ENCODE data around the gene PROX1.
"Not testable (repeated sequence)": the region's sequence is repeated elsewhere in the genome, so short reads cannot be mapped to it uniquely, and the experiment has no call there.

The PROX1 gene

DNA sequence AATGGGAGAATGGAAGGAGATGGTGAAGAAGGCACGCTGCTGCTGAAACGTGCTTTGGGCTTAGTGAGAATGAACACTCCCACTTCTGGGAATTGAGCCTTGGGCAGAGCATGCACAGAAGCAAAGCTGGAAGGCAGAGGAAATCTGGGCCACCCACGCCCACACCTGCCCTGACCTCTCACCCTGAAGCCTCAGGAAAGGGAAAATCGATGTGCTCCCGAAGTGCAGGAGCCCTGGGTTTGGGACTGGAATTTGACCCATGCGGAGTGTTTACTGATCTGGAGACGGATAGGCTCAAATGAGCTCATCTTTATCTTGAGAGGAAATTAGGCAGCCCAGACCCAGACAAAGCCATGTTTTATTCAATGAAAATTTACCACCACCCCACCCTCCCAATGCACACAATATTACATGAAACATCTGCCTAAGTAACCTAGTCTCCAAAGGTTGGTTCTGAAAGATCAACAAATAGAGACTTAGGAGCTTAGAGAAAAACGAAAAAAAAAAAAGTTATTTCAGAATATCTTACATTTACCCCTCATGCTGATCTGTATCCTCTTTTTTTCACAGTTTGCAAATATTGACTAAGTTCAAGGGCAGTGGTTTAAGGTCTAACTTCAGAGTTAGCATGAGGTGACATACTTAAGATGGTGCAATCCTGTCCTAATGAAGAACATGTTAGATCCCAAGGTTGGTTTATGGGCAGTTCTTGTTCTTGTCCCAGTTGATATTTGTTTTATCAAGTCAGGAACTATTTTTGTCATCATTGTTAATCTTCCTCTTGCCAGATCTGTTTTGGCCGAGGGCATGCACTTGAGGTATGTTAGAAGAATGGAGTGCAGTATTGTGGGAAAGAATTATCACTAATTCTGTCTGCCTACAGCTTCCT lies 63.0 kb downstream of the PROX1 start:
- no peak for DNase-seq (ENCODE audit: low read depth, low spot score)
- no peak overlapping the region for H3K4me3 ChIP-seq (ENCODE audit: low read length)

DNA sequence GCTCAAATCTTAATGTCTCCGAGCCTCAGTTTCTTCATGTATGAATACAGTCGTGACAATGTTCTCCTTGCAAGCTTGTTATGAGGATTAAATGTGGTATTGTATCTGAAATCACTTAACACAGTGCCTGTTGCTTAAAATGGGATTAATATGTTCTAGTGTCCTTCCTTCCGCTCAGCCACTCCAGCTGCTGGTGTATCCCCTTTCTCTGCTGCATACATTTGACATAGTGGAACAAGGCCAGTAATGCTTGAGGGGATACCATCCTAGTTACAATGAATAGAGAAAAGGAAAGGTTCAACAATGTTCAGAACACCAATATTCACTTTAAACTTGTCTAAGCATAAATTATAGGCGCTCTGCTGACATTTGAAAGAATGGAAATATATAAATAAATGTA lies 64.0 kb downstream of the PROX1 start:
- no peak overlapping the region for H3K4me3 ChIP-seq (ENCODE audit: low read length)
- no peak for DNase-seq (ENCODE audit: low read depth, low spot score)

DNA sequence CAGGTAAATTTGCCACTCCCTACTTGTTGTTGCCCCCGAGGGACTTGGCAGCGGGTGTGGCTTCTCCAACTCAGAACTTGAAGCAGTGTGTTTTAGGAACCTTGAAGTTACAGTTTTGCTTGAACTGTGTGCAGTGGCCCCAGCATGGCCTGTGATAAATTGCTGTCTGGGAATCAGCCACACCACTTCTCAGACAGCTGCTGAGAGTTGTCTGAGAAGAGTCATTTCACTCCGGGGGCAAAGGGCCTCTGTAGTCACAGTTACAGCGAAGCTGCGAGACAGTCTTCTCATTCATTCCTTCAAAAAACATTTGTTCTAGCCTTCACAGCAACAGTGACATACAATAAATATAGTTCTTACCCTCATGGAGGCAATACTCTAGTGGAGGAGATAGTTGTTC lies 70.3 kb downstream of the PROX1 start:
- no peak for DNase-seq (ENCODE audit: low read depth, low spot score)
- no peak overlapping the region for H3K4me3 ChIP-seq (ENCODE audit: low read length)

DNA sequence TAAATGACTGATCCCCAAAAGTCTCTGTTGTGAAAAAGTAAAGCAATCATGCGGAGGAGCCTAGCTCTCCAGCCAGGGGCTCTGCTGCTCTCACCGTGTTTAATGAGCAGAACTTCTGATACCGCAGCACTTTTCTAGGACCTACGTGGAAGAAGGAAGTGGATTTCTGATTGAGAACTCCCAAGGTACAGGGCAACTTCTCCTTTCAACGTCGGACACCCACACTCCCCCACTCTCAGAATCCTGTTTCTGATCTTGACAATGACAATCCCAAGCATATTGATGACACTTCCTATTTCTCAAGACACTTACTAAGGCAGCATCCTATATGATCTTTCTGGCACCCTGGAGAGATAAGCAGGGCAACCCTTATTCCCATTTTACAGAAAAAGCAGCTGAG lies 78.4 kb downstream of the PROX1 start:
- DNase-seq (ENCODE audit: low read depth, low spot score), result no peak
- H3K4me3 ChIP-seq (ENCODE audit: low read length), result no peak overlapping the region

DNA sequence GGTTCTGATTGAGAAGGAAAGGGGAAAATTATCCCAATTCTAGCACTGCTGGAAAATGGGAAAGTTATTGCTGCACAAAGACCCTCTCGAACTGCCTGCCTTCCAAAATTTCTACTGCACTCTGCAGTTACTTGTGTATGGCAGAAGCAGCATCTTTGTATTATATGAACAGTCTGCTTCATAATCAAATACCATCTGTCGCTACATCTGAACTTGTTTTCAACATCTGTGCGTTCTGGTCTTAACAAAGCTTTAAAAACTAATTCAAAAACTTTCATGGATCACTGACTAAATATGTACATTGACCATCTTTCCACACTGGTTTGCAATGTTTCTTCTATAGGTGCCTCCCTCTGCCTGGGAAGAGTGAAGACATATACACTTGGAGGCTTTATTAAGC lies 79.2 kb downstream of the PROX1 start:
- DNase-seq (ENCODE audit: low read depth, low spot score), result no peak
- no peak overlapping the region for H3K4me3 ChIP-seq (ENCODE audit: low read length)

DNA sequence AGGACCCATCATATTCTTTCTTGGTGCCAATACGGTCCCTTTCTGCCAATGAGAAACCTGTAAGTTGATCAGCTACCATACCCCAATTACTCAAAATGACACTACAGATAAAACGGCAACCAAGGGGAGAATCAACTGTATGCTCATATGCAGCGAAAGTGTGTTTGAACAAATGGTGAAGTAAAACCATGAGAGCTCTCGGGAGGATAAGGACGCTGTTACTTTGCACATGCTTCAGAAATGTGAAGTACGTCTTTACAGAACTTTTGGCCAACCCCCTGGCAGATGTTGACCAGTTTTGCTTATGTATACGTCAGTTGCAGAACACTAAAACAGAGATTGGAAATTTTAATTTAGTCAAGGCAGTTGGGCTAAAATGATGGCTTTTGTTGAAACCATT lies 79.6 kb downstream of the PROX1 start:
- DNase-seq (ENCODE audit: low read depth, low spot score), result no peak
- H3K4me3 ChIP-seq (ENCODE audit: low read length), result no peak overlapping the region

DNA sequence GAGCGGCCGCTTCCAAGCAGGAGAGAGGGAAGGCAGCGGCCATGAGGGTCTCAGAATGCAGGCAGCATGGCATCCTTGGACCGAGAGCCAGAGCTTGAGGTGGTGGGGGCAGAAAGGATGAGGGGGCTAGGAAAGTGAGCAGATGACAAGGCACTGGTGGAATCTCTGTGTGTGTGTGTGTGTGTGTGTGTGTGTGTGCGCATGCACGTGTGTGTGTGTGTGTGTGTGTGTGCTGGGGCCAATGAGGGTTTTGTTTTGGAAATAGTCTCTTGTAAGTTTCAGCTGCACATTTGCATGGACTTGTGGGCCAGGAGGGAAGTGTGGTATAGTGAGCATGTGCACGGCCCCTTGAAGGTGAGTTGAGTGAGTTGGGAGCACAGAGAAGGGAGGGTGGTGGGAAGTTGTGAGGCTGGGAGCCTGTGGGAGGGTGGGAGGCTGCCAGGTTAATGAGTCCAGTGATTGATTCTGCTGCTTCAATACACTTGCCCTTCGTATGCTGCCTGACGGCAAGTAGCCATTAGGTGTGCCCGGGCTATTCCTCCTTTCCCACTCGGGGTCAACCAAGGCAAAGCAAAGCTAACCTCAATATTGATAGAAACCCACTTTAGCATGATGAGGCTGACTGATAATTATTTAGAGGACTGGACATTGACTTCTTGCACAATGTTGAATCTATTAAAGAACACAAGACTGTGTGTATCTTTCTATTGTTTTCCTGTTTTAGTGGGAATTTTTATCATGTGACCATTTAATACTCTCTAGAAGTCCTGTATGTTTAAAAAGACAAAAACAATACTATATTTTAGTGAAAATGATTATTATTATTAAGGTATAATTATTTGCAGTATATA lies 80.3 kb downstream of the PROX1 start:
- H3K4me3 ChIP-seq (ENCODE audit: low read length), result no peak overlapping the region
- no peak for DNase-seq (ENCODE audit: low read depth, low spot score)

DNA sequence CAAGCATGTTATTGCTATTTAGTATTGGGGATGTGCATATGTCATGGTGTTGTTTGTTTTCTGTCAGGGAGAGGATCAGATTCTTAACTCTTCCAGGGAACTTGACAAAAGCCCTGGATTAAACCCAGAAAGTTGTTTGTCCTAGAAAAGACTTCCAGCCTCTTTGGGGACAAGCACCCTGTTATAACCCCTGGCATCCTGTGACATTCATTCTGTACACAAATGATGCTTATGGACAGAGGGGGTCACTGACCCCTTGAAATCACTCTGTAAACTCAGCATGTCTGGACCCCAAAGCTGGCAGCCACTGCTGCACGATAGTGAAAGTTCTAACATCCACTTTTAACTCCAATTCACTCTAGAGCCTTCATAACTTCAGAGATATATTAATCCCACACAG lies 81.2 kb downstream of the PROX1 start:
- H3K4me3 ChIP-seq (ENCODE audit: low read length), result no peak overlapping the region
- no peak for DNase-seq (ENCODE audit: low read depth, low spot score)

DNA sequence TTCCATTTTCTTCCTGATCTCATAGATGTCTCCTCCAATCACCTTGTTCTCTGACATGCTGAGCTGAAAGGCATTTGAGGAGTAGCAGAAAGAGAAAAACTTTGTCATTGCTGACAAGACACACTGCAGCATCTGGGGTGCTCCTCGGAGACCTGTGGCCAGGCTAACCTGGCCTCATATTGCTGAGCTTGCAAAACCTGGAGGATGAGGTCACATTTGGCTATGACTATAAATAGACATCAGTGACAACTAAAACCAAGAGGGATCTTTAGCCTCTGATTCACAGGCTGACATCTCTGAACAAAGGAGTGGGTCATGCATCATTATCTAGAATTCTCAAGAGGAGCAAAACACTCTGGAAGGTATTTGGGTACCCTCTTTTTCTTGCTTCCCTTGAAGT lies 83.7 kb downstream of the PROX1 start:
- no peak for DNase-seq (ENCODE audit: low read depth, low spot score)
- no peak overlapping the region for H3K4me3 ChIP-seq (ENCODE audit: low read length)

DNA sequence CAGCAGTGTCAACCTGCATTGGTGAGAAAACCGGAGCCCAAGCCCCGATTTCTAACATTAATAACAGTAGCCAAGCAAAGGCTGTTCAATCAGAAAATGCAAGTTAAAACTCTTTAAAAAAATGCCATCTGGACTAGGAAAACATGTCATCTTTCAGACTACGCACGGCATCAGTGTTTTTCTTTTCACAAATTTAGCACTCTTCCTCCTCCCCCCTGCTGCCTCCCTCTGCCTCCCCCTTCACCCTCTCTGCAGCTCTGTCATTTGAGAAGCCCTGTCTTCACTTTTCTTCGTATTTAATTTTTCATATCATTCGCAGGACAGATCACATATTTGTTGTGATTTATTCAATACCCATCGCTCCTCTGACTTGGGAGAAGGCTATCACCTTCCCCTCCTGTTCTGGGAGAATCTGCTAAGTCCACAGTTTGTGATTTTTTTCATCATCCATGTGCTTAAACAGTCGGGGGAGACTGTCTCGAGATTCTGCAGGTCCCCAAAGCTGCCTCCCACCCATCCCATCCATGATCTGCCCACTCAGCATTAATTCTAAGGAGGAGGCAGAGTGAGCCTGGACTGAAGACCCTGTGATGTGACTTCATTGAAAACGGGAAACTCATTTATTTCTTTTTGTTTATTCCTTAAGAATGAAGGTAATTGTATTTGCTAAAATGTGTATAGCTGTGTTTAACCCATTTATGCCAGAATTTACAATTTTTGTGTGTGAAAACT lies 84.8 kb downstream of the PROX1 start:
- no peak for DNase-seq (ENCODE audit: low read depth, low spot score)
- H3K4me3 ChIP-seq (ENCODE audit: low read length), result no peak overlapping the region

DNA sequence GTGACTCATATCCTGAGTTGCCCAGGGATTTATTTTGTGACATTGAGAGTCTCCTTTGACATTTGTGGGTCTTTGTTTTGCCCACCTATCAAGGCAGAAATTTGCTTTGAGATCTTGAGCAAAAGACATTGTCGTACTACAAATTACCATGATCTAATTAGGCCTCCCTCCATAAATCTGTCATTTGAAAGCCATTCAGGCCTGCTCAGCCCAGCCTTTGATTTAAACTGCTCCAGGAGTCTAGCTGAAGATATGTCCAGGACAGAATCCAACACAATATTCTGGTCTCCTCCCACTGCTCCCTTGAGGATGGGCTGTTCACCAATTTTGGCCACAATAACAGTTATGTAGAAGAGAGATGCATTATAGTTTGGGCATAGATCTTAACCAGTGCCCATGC lies 86.7 kb downstream of the PROX1 start:
- no peak overlapping the region for H3K4me3 ChIP-seq (ENCODE audit: low read length)
- DNase-seq (ENCODE audit: low read depth, low spot score), result no peak

DNA sequence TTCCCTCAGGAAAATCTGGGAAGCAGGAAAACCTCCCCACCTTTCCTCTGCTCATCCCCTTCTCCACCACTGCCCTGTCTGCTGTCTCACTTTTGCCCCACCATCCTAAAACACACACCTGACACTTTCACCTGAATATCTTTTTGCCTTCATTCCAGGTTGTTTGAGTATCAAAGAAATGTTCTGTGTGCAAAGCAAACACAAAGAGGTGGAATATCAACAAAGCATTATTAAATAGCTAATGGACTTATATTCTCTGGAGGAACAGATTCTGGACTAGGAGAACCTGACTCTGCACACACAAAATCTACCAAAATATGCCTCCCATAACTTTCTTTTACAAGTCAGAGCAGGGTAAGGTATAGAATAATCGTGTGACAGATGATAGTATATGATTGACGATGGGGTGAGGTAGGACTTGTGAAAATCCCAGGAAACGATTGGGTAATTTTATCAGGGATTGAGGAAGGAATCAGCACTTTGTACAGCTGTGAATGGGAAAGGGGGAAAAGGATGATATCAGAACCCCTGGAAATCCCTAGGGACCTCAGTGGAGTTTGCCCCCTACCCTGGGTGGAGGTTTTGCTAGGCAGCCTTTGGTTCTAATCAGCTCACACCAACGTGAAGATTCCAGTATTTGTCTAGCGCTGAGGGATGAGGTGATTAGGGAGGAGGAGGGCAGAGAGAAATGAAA lies 87.7 kb downstream of the PROX1 start:
- no peak overlapping the region for H3K4me3 ChIP-seq (ENCODE audit: low read length)
- no peak for DNase-seq (ENCODE audit: low read depth, low spot score)

DNA sequence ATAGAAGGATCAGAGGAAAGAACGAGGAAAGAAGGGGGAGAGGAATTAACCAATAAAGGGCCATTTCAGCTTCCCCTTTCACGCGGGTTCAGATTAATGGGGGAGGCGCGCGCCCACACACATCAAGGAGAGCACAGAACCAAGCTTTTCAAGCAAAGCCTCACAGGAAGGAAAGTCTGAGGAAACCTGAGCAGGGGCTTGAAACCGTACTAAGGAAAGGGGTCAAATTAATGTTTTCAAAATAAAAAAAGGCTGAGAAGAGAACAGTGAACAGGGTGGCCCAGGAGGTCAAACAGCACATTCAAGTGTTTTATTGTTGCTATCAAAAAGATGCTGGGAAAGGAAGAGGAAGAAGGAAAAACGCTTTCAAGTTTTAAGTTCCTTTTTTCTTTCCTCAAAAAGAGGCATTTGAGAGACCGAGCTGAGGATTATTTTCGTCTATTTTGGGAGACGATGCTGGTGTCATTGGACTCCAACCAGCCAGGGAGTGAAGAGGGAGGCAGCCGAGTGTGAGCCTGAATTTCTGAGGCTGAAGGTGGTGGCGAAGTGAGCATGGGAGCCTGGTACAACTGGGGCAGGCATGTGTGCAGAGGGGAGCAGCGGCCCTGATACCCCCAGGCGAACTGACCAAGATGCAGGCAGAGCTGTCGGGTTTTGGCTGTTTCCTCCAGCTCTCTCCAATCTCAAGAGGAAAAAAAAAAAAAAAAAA lies 88.4 kb downstream of the PROX1 start:
- no peak overlapping the region for H3K4me3 ChIP-seq (ENCODE audit: low read length)
- no peak for DNase-seq (ENCODE audit: low read depth, low spot score)

DNA sequence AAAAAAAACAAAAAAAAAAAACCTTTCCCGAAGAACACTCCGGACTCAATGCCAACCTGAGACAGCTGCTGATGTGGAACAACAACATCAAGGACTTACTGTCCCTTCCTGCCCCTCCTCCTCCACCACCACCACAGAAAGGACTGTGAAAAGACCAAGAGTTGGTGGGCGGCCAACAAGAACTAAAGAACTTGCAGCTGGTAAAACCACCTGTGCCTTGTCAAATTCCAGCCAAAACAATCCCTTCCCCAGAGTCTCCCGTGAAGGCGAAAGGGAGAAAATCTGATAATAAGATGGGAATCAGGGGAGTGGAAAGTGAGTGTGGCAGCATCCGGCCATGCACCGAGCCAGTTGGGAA lies 88.9 kb downstream of the PROX1 start:
- no peak for DNase-seq (ENCODE audit: low read depth, low spot score)

DNA sequence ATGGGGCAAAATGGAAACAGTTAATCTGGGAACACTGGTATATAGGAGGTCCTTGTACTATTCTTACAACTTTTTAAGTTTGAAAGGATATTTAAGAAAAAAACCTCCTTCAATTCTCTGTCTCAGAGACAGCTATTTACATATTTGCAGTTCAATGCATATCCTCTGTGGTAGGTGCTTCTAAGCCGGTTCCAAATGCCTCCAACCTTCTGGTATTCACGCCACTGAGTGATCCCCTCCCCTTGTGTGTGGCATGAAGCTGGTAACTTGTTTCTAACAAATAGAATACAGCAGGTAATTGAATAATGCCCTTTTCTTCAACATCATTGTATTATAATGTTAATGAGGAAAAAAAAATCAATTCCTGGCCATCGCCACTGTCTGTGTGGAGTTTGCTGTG lies 91.2 kb downstream of the PROX1 start:
- DNase-seq (ENCODE audit: low read depth, low spot score), result no peak
- no peak overlapping the region for H3K4me3 ChIP-seq (ENCODE audit: low read length)

More for the DNA sequence above, 88.9 kb downstream of the PROX1 start:
- no peak overlapping the region for H3K4me3 ChIP-seq (ENCODE audit: low read length)

DNA sequence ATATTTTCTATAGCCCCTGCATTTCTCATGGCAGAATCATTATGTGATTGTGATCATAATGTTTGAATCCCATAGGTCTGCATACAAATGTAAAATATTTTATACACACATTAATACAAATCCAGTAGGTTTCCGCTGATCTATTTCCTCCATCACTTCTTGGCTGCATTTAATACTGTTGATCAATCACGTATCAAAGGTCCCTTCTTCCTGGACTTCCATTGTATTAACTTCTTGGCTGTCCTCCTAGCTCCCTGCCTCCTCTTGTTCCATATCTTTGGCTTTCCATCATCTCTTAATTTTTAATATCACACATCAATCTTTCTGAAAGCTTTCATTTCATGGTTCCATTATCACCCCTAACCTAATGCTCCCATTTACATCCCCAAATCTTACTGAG lies 97.6 kb downstream of the PROX1 start:
- DNase-seq (ENCODE audit: low read depth, low spot score), result no peak

DNA sequence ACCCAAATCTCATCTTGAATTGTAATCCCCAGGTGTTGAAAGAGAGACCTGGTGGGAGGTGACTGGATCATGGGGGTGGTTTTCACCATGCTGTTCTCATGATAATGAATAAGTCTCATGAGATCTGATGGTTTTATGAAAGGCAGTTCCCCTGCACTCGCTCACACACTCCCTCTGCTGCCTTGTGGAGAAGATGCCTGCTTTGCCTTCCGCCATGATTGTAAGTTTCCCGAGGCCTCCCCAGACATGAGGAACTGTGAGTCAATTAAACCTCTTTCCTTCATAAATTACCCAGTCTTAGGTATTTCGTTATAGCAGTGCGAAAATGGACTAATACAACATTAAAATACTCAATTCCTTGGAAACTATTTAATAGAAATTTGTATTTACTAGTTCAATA lies 99.2 kb downstream of the PROX1 start:
- H3K4me3 ChIP-seq (ENCODE audit: low read length), result no peak overlapping the region
- no peak for DNase-seq (ENCODE audit: low read depth, low spot score)

More for the DNA sequence above, 97.6 kb downstream of the PROX1 start:
- no peak overlapping the region for H3K4me3 ChIP-seq (ENCODE audit: low read length)

DNA sequence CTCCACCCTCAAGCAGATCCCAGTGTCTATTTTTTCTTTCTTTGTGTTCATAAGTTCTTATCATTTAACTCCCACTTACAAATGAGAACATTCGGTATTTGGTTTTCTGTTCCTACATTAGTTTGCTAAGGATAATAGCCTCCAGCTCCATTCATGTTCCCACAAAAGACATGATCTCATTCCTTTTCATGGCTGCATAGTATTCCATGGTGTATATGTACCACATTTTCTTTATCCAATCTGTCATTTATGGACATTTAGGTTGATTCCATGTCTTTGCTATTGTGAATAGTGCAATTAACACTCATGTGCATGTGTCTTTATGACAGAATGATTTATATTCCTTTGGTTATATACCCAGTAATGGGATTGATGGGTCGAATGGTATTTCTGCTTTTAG lies 101.2 kb downstream of the PROX1 start:
- DNase-seq (ENCODE audit: low read depth, low spot score); H3K4me3 ChIP-seq (ENCODE audit: low read length): not testable (repeated sequence)

Data from Jurkat, Clone E6-1 (cell line).